Peyer's patch (tissue), 4 donors: ENCODE results near the gene ZBTB16.

Source experiments
- CTCF ChIP-seq, 6 experiments: fragments of 450-650 bp in 4 of 6; fragments of 200-600 bp in 2 of 6; sonication (generic) in 1 of 6; IDR thresholded peaks; one replicate each; pipeline ENCODE4 v1.5.1; 2017 to 2019; ENCODE audit warnings: antibody characterized with exemption in 6 of 6, mild to moderate bottlenecking in 3 of 6, moderate library complexity in 1 of 6
- POLR2A ChIP-seq, 2 donors: fragments of 450-650 bp; IDR thresholded peaks; one replicate each; pipeline ENCODE4 v1.5.1; 2017; ENCODE audit warnings: antibody characterized with exemption in 2 of 2, mild to moderate bottlenecking in 2 of 2, moderate library complexity in 2 of 2

DNA sequence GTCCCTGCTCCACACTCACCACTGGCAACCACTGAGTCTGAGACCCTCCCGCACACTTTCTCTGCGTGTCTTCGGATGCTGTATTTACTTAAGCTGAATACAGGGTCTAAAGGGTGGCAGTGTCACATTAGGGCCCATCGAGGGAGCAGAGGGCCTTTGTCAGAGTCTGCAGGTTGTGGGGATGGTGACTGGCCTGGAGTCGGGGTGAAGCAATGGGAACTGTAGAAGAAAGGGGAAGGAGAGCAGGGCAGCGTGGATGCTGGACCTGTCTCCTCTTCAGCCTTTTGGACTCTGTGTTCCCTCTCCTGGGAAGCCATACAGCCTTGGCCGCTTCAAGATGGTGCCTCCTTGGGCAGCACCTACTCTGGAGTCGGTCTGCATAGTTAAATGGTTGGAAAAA is 61.1 kb downstream of the ZBTB16 start:
- TF ChIP-seq POLR2A (IDR thresholded peaks at IDR 0.05) (no peak), CTCF (IDR thresholded peaks at IDR 0.05) (no peak)
